HepG2 (cell line): ENCODE measurements around the gene KDM2B. TPM values are rescaled to one million over a fixed set of nuclear protein-coding genes. Genes with fewer than 3 reads are reported as not detected.
A peak's percentile ranks its signal among the peaks of the same experiment; 100 is the strongest.

Experiments
- HNRNPL ChIP-seq: fragments of 200-400 bp; formaldehyde crosslinking; IDR thresholded peaks from 2 replicates; pipeline ENCODE4 v1.6.1; 2017; ENCODE audit warnings: mild to moderate bottlenecking, low read depth, low read length
- NR1H2 ChIP-seq: sonication (generic); formaldehyde crosslinking; IDR thresholded peaks from 2 replicates; pipeline ENCODE4 v1.8.1; 2022; ENCODE audit warnings: low read depth, missing genetic modification reagents, borderline replicate concordance
- NR3C1 ChIP-seq: sonication (generic); formaldehyde crosslinking; IDR thresholded peaks from 2 replicates; pipeline ENCODE4 v1.4.0; 2020; ENCODE audit warnings: missing genetic modification reagents
- NRL ChIP-seq: sonication (generic); formaldehyde crosslinking; IDR thresholded peaks from 2 replicates; pipeline ENCODE4 v1.5.0; 2020; ENCODE audit warnings: missing genetic modification reagents, mild to moderate bottlenecking, moderate library complexity, borderline replicate concordance
- PCBP1 ChIP-seq: fragments of 200-400 bp; formaldehyde crosslinking; IDR thresholded peaks from 2 replicates; pipeline ENCODE4 v1.6.1; 2017; ENCODE audit warnings: mild to moderate bottlenecking, low read depth, low read length, borderline replicate concordance
- PHF8 ChIP-seq: sonication (generic); formaldehyde crosslinking; IDR thresholded peaks from 2 replicates; pipeline ENCODE4 v1.5.0; 2020; ENCODE audit warnings: missing genetic modification reagents
- POLR2A ChIP-seq, 2 experiments: IDR thresholded peaks; 2 replicates each; pipeline ENCODE4 v1.6.1; 2011; ENCODE audit warnings: low read depth in 2 of 2, low read length in 2 of 2, mild to moderate bottlenecking in 1 of 2, moderate library complexity in 1 of 2; ENCODE audit not compliant: insufficient read depth in 1 of 2
- RFX5 ChIP-seq: IDR thresholded peaks from 2 replicates; pipeline ENCODE4 v1.6.1; 2011; ENCODE audit warnings: low read depth, low read length, improper control_type of control experiment
- SIX4 ChIP-seq: sonication (generic); formaldehyde crosslinking; IDR thresholded peaks from 2 replicates; pipeline ENCODE4 v1.4.0; 2020; ENCODE audit warnings: missing genetic modification reagents
- ZFP82 ChIP-seq: sonication (generic); formaldehyde crosslinking; IDR thresholded peaks from 2 replicates; pipeline ENCODE4 v1.5.1; 2020; ENCODE audit warnings: mild to moderate bottlenecking, missing genetic modification reagents, borderline replicate concordance
- ZSCAN25 ChIP-seq: sonication (generic); formaldehyde crosslinking; IDR thresholded peaks from 2 replicates; pipeline ENCODE4 v1.8.0; 2022; ENCODE audit warnings: mild to moderate bottlenecking, missing genetic modification reagents
- polyA plus RNA-seq, 8 experiments: library from polyadenylated mRNA; depleted of rRNA in 3 of 8; stranded (reverse) in 7 of 8; unstranded in 1 of 8; fragments of >200 nt; fragmentation: Illumina TruSeq in 4 of 8; extraction: Trizol in 4 of 8; gene quantifications; 2 replicates each; pipeline versions ENCODE4 v1.2.1 to v1.2.3, GENCODE V29; 2011 to 2016; ENCODE audit warnings: low read depth in 4 of 8, missing spikeins in 1 of 8, mixed read lengths in 1 of 8; ENCODE audit not compliant: insufficient read depth in 1 of 8
- total RNA-seq, 5 experiments: library from RNA; depleted of rRNA; stranded (reverse); fragments of >200 nt; fragmentation: Illumina TruSeq; extraction: Trizol; gene quantifications; 2 replicates each; pipeline ENCODE4 v1.2.3, GENCODE V29; 2016; ENCODE audit warnings: low read depth in 1 of 5
- TF ChIP-seq, protein P1 (sequence below): sonication (generic); formaldehyde crosslinking; IDR thresholded peaks from 2 replicates; pipeline ENCODE4 v1.4.0; 2020; ENCODE audit warnings: missing genetic modification reagents, mild to moderate bottlenecking, borderline replicate concordance
- TF ChIP-seq, protein P2 (sequence below): sonication (generic); formaldehyde crosslinking; IDR thresholded peaks from 2 replicates; pipeline ENCODE4 v1.4.0; 2020; ENCODE audit warnings: missing genetic modification reagents, borderline replicate concordance
- TF ChIP-seq, protein P3 (sequence below): sonication (generic); formaldehyde crosslinking; IDR thresholded peaks from 2 replicates; pipeline ENCODE4 v1.4.0; 2020; ENCODE audit warnings: missing genetic modification reagents
- TF ChIP-seq, protein P4 (sequence below): sonication (generic); formaldehyde crosslinking; IDR thresholded peaks from 2 replicates; pipeline ENCODE4 v1.5.1; 2020; ENCODE audit warnings: mild to moderate bottlenecking, missing genetic modification reagents, moderate library complexity

KDM2B gene
- total and polyA plus RNA-seq, 2 of the 13 experiments (the other 11 are each of a cell fraction or from before 2014, with no cell fraction given): 17.5 to 26.1 TPM

DNA sequence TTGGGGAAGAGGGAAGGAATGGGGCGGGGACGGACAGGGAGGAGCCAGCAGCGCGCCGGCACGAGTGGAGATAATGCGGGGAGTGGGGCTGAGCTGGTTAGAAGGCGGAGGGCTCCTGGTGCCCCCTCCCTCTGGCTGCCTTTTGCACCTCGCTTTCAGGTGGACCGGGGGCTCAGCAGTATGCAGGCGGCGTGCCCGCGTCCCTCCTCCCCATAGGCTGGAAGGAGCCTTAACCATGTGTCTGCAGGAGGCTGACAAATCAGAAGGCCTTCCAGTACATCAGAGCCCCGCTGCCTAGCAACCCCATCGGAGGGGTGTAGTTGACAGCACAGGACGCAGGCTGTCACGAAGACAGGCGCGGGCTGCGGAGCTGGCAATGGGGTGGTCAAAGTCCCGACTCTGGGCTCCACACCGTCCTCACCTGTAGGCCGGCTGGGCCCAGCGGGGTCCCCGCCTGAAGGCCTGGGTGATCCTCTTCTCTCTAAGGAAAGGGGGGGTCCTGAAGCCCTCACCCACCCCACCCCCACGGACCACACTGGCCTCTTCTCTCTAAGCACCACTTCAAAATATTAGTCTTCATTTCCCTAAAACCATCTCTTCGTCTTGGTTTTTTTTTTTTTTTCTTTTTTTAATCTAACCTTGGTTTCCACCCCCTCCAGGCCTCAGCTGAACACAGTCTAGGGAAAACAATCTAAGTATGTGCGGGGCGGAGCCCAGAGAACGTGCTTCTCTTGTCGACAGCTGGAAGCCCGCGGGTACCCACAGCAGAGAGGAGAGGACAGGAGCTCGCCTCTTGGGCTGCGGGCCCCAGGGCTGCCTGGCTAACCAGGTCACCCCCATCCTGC lies 44.5 kb downstream of the KDM2B start (continued):
- TF ChIP-seq, protein P1, sequence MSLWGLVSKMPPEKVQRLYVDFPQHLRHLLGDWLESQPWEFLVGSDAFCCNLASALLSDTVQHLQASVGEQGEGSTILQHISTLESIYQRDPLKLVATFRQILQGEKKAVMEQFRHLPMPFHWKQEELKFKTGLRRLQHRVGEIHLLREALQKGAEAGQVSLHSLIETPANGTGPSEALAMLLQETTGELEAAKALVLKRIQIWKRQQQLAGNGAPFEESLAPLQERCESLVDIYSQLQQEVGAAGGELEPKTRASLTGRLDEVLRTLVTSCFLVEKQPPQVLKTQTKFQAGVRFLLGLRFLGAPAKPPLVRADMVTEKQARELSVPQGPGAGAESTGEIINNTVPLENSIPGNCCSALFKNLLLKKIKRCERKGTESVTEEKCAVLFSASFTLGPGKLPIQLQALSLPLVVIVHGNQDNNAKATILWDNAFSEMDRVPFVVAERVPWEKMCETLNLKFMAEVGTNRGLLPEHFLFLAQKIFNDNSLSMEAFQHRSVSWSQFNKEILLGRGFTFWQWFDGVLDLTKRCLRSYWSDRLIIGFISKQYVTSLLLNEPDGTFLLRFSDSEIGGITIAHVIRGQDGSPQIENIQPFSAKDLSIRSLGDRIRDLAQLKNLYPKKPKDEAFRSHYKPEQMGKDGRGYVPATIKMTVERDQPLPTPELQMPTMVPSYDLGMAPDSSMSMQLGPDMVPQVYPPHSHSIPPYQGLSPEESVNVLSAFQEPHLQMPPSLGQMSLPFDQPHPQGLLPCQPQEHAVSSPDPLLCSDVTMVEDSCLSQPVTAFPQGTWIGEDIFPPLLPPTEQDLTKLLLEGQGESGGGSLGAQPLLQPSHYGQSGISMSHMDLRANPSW (CRISPR knock-in tag): no peak
- TF ChIP-seq HNRNPL (peak; percentile 47), SIX4 (CRISPR knock-in tag) (no peak), PHF8 (CRISPR knock-in tag) (no peak), ZSCAN25 (CRISPR knock-in tag) (no peak), NR1H2 (CRISPR knock-in tag) (no peak), NR3C1 (CRISPR knock-in tag) (no peak), PCBP1 (0 out of 2 replicates have a peak, but pooled peaks have one; percentile 3), POLR2A (IDR thresholded peaks at IDR 0.05; ENCODE audit: insufficient read depth in 1 of 2, low read depth in 2 of 2, low read length in 2 of 2) (0 out of 4 replicates have a peak, but pooled peaks of 1 of the 2 experiments have one; percentile 7), NRL (0 out of 2 replicates have a peak, but pooled peaks have one; percentile 0), ZFP82 (CRISPR knock-in tag) (no peak), RFX5 (no peak)
- TF ChIP-seq, protein P2, sequence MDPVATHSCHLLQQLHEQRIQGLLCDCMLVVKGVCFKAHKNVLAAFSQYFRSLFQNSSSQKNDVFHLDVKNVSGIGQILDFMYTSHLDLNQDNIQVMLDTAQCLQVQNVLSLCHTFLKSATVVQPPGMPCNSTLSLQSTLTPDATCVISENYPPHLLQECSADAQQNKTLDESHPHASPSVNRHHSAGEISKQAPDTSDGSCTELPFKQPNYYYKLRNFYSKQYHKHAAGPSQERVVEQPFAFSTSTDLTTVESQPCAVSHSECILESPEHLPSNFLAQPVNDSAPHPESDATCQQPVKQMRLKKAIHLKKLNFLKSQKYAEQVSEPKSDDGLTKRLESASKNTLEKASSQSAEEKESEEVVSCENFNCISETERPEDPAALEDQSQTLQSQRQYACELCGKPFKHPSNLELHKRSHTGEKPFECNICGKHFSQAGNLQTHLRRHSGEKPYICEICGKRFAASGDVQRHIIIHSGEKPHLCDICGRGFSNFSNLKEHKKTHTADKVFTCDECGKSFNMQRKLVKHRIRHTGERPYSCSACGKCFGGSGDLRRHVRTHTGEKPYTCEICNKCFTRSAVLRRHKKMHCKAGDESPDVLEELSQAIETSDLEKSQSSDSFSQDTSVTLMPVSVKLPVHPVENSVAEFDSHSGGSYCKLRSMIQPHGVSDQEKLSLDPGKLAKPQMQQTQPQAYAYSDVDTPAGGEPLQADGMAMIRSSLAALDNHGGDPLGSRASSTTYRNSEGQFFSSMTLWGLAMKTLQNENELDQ (CRISPR knock-in tag): no peak
- TF ChIP-seq, protein P3, sequence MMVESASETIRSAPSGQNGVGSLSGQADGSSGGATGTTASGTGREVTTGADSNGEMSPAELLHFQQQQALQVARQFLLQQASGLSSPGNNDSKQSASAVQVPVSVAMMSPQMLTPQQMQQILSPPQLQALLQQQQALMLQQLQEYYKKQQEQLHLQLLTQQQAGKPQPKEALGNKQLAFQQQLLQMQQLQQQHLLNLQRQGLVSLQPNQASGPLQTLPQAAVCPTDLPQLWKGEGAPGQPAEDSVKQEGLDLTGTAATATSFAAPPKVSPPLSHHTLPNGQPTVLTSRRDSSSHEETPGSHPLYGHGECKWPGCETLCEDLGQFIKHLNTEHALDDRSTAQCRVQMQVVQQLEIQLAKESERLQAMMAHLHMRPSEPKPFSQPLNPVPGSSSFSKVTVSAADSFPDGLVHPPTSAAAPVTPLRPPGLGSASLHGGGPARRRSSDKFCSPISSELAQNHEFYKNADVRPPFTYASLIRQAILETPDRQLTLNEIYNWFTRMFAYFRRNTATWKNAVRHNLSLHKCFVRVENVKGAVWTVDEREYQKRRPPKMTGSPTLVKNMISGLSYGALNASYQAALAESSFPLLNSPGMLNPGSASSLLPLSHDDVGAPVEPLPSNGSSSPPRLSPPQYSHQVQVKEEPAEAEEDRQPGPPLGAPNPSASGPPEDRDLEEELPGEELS (CRISPR knock-in tag): no peak
- TF ChIP-seq, protein P4, sequence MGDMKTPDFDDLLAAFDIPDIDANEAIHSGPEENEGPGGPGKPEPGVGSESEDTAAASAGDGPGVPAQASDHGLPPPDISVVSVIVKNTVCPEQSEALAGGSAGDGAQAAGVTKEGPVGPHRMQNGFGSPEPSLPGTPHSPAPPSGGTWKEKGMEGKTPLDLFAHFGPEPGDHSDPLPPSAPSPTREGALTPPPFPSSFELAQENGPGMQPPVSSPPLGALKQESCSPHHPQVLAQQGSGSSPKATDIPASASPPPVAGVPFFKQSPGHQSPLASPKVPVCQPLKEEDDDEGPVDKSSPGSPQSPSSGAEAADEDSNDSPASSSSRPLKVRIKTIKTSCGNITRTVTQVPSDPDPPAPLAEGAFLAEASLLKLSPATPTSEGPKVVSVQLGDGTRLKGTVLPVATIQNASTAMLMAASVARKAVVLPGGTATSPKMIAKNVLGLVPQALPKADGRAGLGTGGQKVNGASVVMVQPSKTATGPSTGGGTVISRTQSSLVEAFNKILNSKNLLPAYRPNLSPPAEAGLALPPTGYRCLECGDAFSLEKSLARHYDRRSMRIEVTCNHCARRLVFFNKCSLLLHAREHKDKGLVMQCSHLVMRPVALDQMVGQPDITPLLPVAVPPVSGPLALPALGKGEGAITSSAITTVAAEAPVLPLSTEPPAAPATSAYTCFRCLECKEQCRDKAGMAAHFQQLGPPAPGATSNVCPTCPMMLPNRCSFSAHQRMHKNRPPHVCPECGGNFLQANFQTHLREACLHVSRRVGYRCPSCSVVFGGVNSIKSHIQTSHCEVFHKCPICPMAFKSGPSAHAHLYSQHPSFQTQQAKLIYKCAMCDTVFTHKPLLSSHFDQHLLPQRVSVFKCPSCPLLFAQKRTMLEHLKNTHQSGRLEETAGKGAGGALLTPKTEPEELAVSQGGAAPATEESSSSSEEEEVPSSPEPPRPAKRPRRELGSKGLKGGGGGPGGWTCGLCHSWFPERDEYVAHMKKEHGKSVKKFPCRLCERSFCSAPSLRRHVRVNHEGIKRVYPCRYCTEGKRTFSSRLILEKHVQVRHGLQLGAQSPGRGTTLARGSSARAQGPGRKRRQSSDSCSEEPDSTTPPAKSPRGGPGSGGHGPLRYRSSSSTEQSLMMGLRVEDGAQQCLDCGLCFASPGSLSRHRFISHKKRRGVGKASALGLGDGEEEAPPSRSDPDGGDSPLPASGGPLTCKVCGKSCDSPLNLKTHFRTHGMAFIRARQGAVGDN: no peak
